HCT116 (cell line): ENCODE results near the gene MYO16. TPM values are rescaled to one million over a fixed set of nuclear protein-coding genes. Genes with fewer than 3 reads are reported as not detected.
A peak's percentile ranks its signal among the peaks of the same experiment; 100 is the strongest.

Experiments
- ATAC-seq: fragments of 200-7000 bp; cut with Tn5 transposase; 2 replicates; pipeline ENCODE4 v1.9.1; 2020; ENCODE audit warnings: mild to moderate bottlenecking, moderate library complexity
- BruUV-seq: library from RNA; stranded (reverse); fragments of 400-500 nt; replicated peaks from 2 replicates; lab custom pipeline; 2021; lab: Mats Ljungman, UMichigan
- CTCF ChIA-PET: fragments of 300-600 bp; sonication (Branson Sonifier 250); formaldehyde crosslinking; loops from one replicate; lab custom pipeline; 2021; ENCODE audit warnings: antibody characterized with exemption; lab: Charles Lee
- POLR2A ChIA-PET: fragments of 300-600, 350-600 bp; sonication (Branson Sonifier 250); formaldehyde crosslinking; loops from one replicate; lab custom pipeline; 2021; ENCODE audit warnings: antibody characterized with exemption; lab: Charles Lee
- RAD21 ChIA-PET, 2 experiments: fragments of 300-600 bp; sonication (Branson Sonifier 250); formaldehyde crosslinking; loops; one replicate each; lab custom pipeline; 2023; ENCODE audit warnings: low total read pairs in 2 of 2; ENCODE audit not compliant: uncharacterized antibody in 2 of 2, unreplicated experiment in 2 of 2, low non-redundant PET in 1 of 2; lab: Charles Lee
- DNase-seq: peaks from one replicate; pipeline ENCODE4 v3.0.0-alpha.2; 2010; ENCODE audit warnings: low read depth, low spot score
- H2AFZ ChIP-seq: fragments of 200-600 bp; shearing (Covaris generic), sonication (generic); 2 replicates; pipeline ENCODE4 v1.6.1; 2017; ENCODE audit warnings: low read depth, mixed run types, mixed read lengths, antibody characterized with exemption, low read length; ENCODE audit not compliant: poor library complexity, severe bottlenecking
- H3K27ac ChIP-seq: 2 replicates; pipeline ENCODE4 v1.5.1; 2012; ENCODE audit warnings: low read depth, low read length
- H3K27me3 ChIP-seq: fragments of 200-600 bp; sonication (generic); 2 replicates; pipeline ENCODE4 v1.6.1; 2016; ENCODE audit warnings: mixed run types, low read length, mixed read lengths; ENCODE audit not compliant: insufficient read depth
- H3K36me3 ChIP-seq, 2 experiments: fragments of 200-500 bp in 1 of 2; fragments of 200-600 bp in 1 of 2; sonication (Bioruptor generic) in 1 of 2; sonication (generic) in 1 of 2; 2 replicates each; pipeline versions ENCODE4 v1.5.1 to v1.6.1; 2014 to 2016; ENCODE audit warnings: low read length in 2 of 2, inconsistent platforms in 1 of 2, mixed read lengths in 1 of 2, mixed run types in 1 of 2; ENCODE audit not compliant: insufficient read depth in 2 of 2, control insufficient read depth in 1 of 2
- H3K4me1 ChIP-seq, 2 experiments: fragments of 200-600 bp in 1 of 2; sonication (generic) in 1 of 2; 2 replicates each; pipeline versions ENCODE4 v1.5.1 to v1.6.1; 2012 to 2017; ENCODE audit warnings: low read length in 2 of 2, inconsistent platforms in 1 of 2, mild to moderate bottlenecking in 1 of 2, mixed read lengths in 1 of 2, mixed run types in 1 of 2, moderate library complexity in 1 of 2; ENCODE audit not compliant: insufficient read depth in 2 of 2, control insufficient read depth in 1 of 2
- H3K4me2 ChIP-seq: fragments of 200-600 bp; sonication (generic); 2 replicates; pipeline ENCODE4 v1.6.1; 2017; ENCODE audit warnings: mixed run types, low read length, mixed read lengths
- H3K4me3 ChIP-seq, 2 experiments: fragments of 200-600 bp in 1 of 2; sonication (generic) in 1 of 2; replicated peaks in 1 of 2; 2 replicates each; pipeline ENCODE4 v1.5.1; 2011 to 2016; ENCODE audit warnings: low read length in 2 of 2, control low read depth in 1 of 2, low read depth in 1 of 2, mild to moderate bottlenecking in 1 of 2, mixed read lengths in 1 of 2, mixed run types in 1 of 2
- H3K79me2 ChIP-seq: fragments of 200-600 bp; sonication (generic); 2 replicates; pipeline ENCODE4 v1.6.1; 2017; ENCODE audit warnings: mild to moderate bottlenecking, mixed run types, low read length, moderate library complexity, mixed read lengths; ENCODE audit not compliant: insufficient read depth
- H3K9ac ChIP-seq: fragments of 200-600 bp; sonication (generic); 2 replicates; pipeline ENCODE4 v1.6.1; 2016; ENCODE audit warnings: low read length, mixed read lengths
- H3K9me2 ChIP-seq: fragments of 200-600 bp; sonication (generic), shearing (Covaris generic); 2 replicates; pipeline ENCODE4 v1.6.1; 2017; ENCODE audit warnings: mixed run types, mild to moderate bottlenecking, moderate library complexity; ENCODE audit not compliant: insufficient read depth
- H3K9me3 ChIP-seq, 2 experiments: fragments of 200-500 bp in 1 of 2; fragments of 200-600 bp in 1 of 2; sonication (Bioruptor generic) in 1 of 2; sonication (generic) in 1 of 2; 2 replicates each; pipeline ENCODE4 v1.6.1; 2014 to 2017; ENCODE audit warnings: low read length in 2 of 2, mixed read lengths in 2 of 2, inconsistent platforms in 1 of 2, low read depth in 1 of 2, mild to moderate bottlenecking in 1 of 2, mixed run types in 1 of 2, moderate library complexity in 1 of 2; ENCODE audit not compliant: control insufficient read depth in 1 of 2, insufficient read depth in 1 of 2
- H4K20me1 ChIP-seq: fragments of 200-600 bp; sonication (generic), shearing (Covaris generic); 2 replicates; pipeline ENCODE4 v1.6.1; 2017; ENCODE audit warnings: mixed run types, mild to moderate bottlenecking, moderate library complexity; ENCODE audit not compliant: insufficient read depth
- CTCF ChIP-seq, 3 experiments: fragments of 200-600 bp in 1 of 3; sonication (generic) in 1 of 3; IDR thresholded peaks in 2 of 3; conservative IDR thresholded peaks in 1 of 3; 2 replicates each; pipeline ENCODE4 v1.5.1; 2012 to 2017; ENCODE audit warnings: low read depth in 2 of 3, low read length in 2 of 3, antibody characterized with exemption in 1 of 3, borderline replicate concordance in 1 of 3, control low read depth in 1 of 3, mild to moderate bottlenecking in 1 of 3, mixed read lengths in 1 of 3, mixed run types in 1 of 3, moderate library complexity in 1 of 3; ENCODE audit not compliant: insufficient read depth in 1 of 3
- FOSL1 ChIP-seq: IDR thresholded peaks from 2 replicates; pipeline ENCODE4 v1.6.1; 2012; ENCODE audit warnings: low read depth
- RAD21 ChIP-seq: IDR thresholded peaks from 2 replicates; pipeline ENCODE4 v1.6.1; 2012; ENCODE audit warnings: low read depth, mild to moderate bottlenecking
- SIN3A ChIP-seq: IDR thresholded peaks from 2 replicates; pipeline ENCODE4 v1.6.1; 2012; ENCODE audit warnings: low read depth
- SP1 ChIP-seq: IDR thresholded peaks from 2 replicates; pipeline ENCODE4 v1.6.1; 2012; ENCODE audit warnings: low read depth
- YY1 ChIP-seq: IDR thresholded peaks from 2 replicates; pipeline ENCODE4 v1.6.1; 2011; ENCODE audit warnings: low read length, low read depth, moderate library complexity, mild to moderate bottlenecking; ENCODE audit not compliant: insufficient replicate concordance; ENCODE audit errors: extremely low read depth
- ZBTB33 ChIP-seq: IDR thresholded peaks from 2 replicates; pipeline ENCODE4 v1.6.1; 2011; ENCODE audit warnings: mild to moderate bottlenecking, low read length, moderate library complexity; ENCODE audit not compliant: insufficient replicate concordance; ENCODE audit errors: extremely low read depth
- ZFX ChIP-seq: fragments of 450-650 bp; IDR thresholded peaks from 2 replicates; pipeline ENCODE4 v1.6.1; 2017
- intact Hi-C: fragments of 100-400 bp; cut with micrococcal nuclease; formaldehyde crosslinking; loops from 2 replicates; pipeline ENCODE4 v1.10.0; 2022
- total RNA-seq: library from RNA; stranded (reverse); gene quantifications from one replicate; pipeline ENCODE4 v1.2.1, GENCODE V29; 2021; ENCODE audit not compliant: unreplicated experiment

MYO16 gene
- total RNA-seq, 1 experiment from 2014 or later, result 0.07 TPM

GRCh38 chr13:108606424-108606823 lies 23.0 kb upstream of the MYO16 start:
- no TSS peak for BruUV-seq
- H3K79me2 ChIP-seq, result no peaks in the 10 kb centered on the region
- POLR2A ChIA-PET, result no interaction called here
- no peak overlapping the region for H3K4me3 ChIP-seq
- TF ChIP-seq SP1, result no peak
- TF ChIP-seq SIN3A, result no peak
- no peak for TF ChIP-seq YY1
- TF ChIP-seq FOSL1, result no peak
- TF ChIP-seq ZBTB33, result no peak
- CTCF ChIA-PET, result no interaction called here
- no peaks in the 10 kb centered on the region for H3K36me3 ChIP-seq
- no peaks in the 10 kb centered on the region for H4K20me1 ChIP-seq
- no peak overlapping the region for H3K4me2 ChIP-seq
- no peak overlapping the region for H3K9ac ChIP-seq
- RAD21 ChIA-PET, result no interaction called here
- no peak overlapping the region for H3K27ac ChIP-seq
- no peak for ATAC-seq
- H3K27me3 ChIP-seq, result no peaks in the 10 kb centered on the region
- H2AFZ ChIP-seq, result no peak overlapping the region
- no peaks in the 10 kb centered on the region for H3K4me1 ChIP-seq
- H3K9me2 ChIP-seq, result no peaks in the 10 kb centered on the region
- no peak for DNase-seq
- intact Hi-C loops, result no loop called here
- H3K9me3 ChIP-seq, result peaks cover 0 to 7% of the 10 kb centered on the region in 2 experiments; a peak in 1 of 4 replicates

- ChIA-PET CTCF (interaction anchor here (0.6 to 3.2 kb wide), 4 partner anchors 102 to 288 kb away, joined by 3 to 19 read pairs (median 3); no protein-coding TSS in a partner anchor), POLR2A (no interaction called here), RAD21 (interaction anchor here in 1 of 2 experiments (1.3 kb wide), 1 partner anchor 286 kb away, joined by 6 read pairs; no protein-coding TSS in a partner anchor)
- Histone ChIP-seq H3K27ac (no peak overlapping the region), H3K9me2 (no peaks in the 10 kb centered on the region), H3K27me3 (no peaks in the 10 kb centered on the region), H3K4me1 (no peaks in the 10 kb centered on the region), H3K4me2 (no peak overlapping the region), H3K4me3 (no peak overlapping the region), H3K79me2 (no peaks in the 10 kb centered on the region), H3K9me3 (0 out of 4 replicates have a peak, but pooled peaks cover 0 to 7% of the 10 kb centered on the region in 2 experiments), H2AFZ (no peak overlapping the region), H4K20me1 (no peaks in the 10 kb centered on the region), H3K36me3 (no peaks in the 10 kb centered on the region), H3K9ac (no peak overlapping the region)
- intact Hi-C loops, result loop anchor here (1.0 kb wide), 1 partner anchor 288 kb away; no protein-coding TSS in a partner anchor
- peak; percentile 36 to 50 (median 48); a peak in 5 of 6 replicates for TF ChIP-seq CTCF (IDR thresholded peaks at IDR 0.05 in 2 of 3, conservative IDR thresholded peaks at IDR 0.05 in 1 of 3; ENCODE audit: borderline replicate concordance in 1 of 3, insufficient read depth in 1 of 3, low read depth in 2 of 3, low read length in 2 of 3)
- peak; percentile 52 for TF ChIP-seq RAD21
- TF ChIP-seq ZFX, result no peak
- no TSS peak for BruUV-seq
- ATAC-seq (peak; percentile 70), DNase-seq (peak; percentile 37)
These were observed 20.1 kb upstream of the MYO16 start for GRCh38 chr13:108609353-108609752.
